ENCODE data around the gene FOXN3.

The FOXN3 gene

DNA sequence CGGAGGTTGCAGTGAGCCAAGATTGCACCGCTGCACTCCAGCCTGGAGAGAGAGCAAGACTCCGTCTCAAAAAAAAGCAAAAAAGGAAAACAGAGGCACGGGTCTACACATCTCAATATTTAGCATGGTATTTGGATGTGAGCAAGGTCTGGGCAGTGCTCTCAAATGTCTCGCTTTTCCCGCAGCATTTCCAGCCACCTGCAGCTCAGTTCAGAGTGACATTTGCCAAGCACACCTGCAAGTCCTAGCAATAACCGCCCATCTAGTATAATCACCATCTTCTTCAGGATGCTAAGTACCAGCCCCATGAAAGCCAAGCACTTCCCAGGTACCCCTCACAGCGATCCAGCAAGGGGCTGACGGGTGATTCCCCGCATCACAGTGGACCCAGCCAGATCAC, 69.1 kb downstream of the FOXN3 start:
- no peak for TF ChIP-seq POLR2A (IDR thresholded peaks at IDR 0.05; ENCODE audit: low read depth, low read length)
- no peak for FAIRE-seq
- no peak for DNase-seq (ENCODE audit: insufficient read length, low spot score)

DNA sequence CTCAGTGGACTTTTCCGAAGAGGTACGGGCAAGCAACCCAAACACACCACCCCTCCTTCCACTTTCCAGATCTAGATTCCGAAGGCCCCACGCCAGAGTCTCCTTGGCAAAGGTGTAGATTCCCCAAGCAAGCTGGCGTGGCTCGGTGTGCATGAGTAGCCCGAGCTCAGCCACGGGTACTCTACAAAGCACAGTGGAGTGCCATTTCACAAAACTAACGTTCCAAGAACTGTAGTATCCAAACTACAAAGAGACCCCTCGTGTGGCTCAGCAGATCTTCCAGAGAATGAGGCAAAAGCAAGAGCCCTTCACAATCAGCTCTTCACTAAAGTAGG, 72.1 kb downstream of the FOXN3 start:
- no peak for TF ChIP-seq POLR2A (IDR thresholded peaks at IDR 0.05; ENCODE audit: low read depth, low read length)
- FAIRE-seq (no peak), DNase-seq (ENCODE audit: insufficient read length, low spot score) (no peak)

DNA sequence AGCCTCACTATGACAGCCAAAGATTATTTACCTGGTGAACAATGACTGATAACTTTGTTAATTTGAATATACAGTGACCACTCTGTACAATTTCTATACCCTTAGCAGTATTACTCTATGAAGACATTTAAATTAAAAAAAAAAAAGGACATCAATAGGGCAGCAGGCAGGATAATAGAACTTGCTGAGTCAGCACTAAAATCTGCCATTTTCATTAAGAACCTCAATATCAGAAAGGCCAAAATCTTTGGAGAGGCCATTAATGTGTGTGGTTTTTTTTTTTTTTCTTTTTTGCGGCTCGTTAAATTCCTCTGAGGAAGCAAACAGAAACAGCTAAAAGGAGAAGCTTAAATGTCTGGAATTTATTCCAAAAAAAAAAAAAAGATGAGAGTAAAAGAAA, 73.7 kb downstream of the FOXN3 start:
- no peak for TF ChIP-seq POLR2A (IDR thresholded peaks at IDR 0.05; ENCODE audit: low read depth, low read length)
- no peak for FAIRE-seq
- no peak for DNase-seq (ENCODE audit: insufficient read length, low spot score)

DNA sequence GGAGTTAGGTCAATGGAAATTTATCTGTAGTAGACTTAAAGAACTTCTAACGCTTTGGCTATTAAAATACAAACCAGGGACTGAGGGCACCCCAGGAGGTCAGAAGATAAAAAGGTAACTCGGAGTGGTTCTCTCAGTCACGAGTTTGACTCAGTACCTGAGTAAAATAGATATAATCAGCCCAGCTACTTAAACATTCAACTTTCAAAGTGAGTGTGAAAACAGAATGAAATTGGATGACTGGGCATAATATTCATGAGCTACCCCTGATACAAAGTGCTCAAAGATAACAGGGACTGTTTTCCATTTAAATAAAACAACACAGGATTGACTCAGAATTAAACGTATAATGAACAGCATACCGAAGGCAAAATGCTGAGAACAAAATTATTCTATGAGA, 75.0 kb downstream of the FOXN3 start:
- no peak for FAIRE-seq
- TF ChIP-seq POLR2A (IDR thresholded peaks at IDR 0.05; ENCODE audit: low read depth, low read length), result no peak
- DNase-seq (ENCODE audit: insufficient read length, low spot score), result no peak

DNA sequence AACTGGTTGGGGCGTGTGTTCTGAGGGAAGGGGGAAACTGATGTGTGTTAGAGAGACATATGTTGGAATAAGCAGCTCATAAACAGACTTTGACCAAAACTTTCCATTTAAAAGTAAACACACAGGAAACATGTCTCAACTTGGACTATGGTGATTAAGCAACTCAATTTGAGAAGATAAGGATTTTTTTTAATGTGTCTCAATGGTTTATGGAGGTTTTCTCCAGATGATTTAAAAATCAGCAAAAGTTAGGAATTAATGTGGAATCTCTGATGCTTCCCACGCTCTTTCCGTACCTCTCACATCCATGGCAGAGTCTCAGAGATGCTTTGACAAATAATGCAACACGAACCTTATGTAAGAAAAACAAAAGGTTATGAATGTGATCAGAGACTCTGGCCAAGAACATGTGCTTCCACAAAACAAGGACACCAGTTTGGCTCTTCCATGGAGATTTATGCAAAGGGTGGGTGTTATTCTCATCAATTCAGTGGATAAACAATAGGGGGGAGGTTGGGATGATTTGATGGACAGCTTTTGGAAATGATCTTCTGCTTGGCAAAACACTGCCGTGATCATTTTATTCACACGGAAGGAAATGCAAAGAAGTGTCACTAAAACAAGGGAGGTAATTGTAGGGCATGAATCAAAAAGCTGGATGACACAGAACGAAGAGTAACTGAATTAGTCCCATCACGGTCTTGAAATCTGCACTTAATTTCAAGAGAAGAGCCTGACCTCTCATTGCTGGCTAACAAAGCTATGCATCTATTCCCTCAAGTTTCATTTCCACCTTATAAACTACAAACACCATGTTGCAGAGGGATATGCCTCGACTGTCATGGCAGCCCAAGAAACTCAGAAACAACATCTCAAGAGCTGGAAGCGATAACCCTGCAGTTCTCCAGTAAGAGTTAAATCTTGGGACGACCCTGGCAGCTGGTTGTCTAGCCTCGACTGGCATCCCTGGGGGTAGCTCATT, 76.5 kb downstream of the FOXN3 start:
- no peak for FAIRE-seq
- TF ChIP-seq POLR2A (IDR thresholded peaks at IDR 0.05; ENCODE audit: low read depth, low read length), result no peak
- DNase-seq (ENCODE audit: insufficient read length, low spot score), result no peak

DNA sequence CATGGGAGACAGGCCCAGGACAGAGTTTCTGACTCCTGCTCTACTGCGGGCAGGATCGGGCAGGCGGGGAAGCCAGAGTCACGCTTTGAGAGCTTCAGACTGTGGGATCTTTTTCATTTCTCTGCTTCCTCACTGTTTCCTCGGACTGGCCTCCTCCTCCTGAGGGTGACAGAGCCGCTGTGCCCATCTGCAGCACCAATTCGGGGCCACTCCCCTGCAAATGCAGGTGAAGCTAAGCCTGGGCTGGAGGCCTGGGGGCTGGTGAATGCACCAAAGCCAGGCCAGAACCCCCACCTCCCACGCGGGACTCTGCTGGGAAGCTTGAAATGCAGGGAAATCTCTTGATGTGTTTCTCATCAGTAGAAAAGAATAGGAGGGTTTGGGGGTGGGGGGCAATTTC, 77.5 kb downstream of the FOXN3 start:
- no peak for TF ChIP-seq POLR2A (IDR thresholded peaks at IDR 0.05; ENCODE audit: low read depth, low read length)
- DNase-seq (ENCODE audit: insufficient read length, low spot score) (no peak), FAIRE-seq (no peak)

DNA sequence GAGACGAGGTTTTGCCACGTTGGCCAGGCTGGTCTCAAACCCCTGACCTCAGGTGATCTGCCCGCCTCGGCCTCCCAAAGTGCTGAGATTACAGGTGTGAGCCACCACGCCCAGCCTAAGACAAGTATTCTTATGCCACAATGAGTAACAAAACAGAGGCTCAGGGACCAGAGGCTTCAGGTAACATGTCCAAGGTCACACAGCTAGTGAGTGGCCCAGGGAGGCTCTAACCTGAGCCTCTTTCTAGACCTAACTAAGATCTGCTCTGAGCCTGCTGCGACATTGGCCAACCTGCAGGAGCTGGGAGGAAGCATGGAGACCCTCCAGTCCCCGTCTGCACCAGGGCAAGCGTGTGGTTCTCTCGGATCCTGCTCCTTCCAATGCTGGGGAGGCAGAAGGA, 77.9 kb downstream of the FOXN3 start:
- FAIRE-seq (no peak), DNase-seq (ENCODE audit: insufficient read length, low spot score) (no peak)
- TF ChIP-seq POLR2A (IDR thresholded peaks at IDR 0.05; ENCODE audit: low read depth, low read length), result no peak

DNA sequence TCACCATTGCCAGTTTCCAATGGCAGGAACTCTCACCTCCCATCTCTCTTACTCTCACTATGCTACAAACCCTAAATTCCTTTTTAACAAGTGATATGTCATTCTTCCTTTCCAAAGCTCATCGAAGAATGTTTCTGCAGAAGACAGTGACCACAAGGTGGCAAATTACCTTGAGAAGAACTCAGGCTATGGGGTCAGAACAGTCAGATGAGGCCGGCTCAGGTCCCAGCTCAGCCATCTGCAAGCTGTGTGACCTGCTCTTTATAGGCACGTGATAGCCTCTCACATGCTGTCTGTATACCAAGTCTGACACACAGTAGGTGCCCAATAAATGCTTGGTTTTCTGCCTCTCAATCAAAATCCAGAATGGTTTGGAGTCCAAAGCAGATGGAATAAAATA, 80.7 kb downstream of the FOXN3 start:
- FAIRE-seq (no peak), DNase-seq (ENCODE audit: insufficient read length, low spot score) (no peak)
- TF ChIP-seq POLR2A (IDR thresholded peaks at IDR 0.05; ENCODE audit: low read depth, low read length), result no peak

DNA sequence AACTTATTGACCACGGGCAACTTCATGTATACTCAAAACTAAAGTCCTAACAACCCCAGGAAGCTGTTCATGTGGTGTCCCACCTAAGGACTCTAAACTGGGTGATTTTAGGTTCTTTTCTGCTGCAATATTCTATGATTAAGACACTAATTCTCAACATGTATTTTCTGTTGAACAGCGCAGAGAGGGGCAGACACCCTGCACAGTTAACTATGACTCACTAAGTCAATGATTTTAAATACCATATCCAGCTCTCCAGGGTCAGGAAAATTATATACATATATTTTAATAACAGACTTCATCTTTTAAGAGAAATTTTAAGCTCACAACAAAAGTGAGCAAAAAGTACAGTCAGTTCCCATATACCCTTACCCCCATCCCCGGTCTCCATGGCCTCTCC, 85.0 kb downstream of the FOXN3 start:
- DNase-seq (ENCODE audit: insufficient read length, low spot score) (no peak), FAIRE-seq (no peak)
- TF ChIP-seq POLR2A (IDR thresholded peaks at IDR 0.05; ENCODE audit: low read depth, low read length), result no peak

DNA sequence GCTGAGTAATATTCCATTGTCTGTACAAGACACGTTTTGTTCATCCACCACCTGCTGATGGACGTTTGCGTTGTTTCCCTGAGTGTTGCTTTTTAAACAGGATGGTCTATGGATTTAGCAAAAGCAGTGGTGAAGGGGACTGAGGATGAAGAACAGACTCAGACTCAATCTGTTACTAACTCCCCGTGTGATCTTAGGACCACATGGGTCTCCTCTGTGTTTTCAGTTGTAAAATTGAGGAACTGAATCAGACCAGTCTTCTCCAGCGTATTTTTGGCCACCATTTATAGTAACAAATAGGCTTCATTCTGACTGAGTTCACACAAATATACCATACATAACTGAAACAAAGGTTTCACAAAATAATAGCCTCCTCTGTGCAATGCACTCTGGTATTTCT, 85.6 kb downstream of the FOXN3 start:
- FAIRE-seq, result no peak
- DNase-seq (ENCODE audit: insufficient read length, low spot score), result no peak

DNA sequence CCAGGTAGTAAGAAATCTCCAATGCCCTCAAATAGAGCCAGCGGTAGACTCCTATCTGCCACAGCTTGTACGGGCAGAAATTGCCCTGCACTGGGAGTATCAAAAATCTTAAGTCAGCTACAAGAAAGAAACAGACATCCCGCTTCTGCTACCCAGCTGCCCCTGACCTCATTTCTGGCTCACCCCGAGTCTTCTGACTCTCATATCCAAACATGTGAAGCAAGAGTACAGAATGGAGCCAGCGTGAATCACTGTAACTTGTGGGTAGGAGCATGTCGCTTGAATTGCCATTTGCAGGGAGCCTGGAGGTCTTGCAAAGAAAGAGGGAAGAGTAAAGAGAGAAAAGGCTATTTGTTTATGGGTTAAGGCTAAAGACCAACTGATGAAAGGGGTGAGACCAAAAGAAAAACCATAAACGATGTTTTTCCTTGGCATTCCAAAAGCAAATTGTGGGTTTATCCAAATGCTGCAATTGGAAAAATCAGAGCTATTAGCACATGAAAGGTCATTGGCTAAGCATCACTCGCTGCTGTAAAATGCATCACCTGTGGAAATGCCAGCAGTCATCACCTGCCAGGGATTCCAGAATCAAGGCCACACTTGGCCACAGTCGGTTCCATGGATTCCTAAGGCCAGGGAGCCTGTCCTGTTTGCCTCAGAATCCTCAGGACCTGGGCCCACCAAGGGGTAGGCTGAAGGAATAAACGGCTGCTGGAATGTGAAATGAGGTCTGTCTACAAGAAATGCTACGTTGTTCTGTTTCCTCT, 86.6 kb downstream of the FOXN3 start:
- DNase-seq (ENCODE audit: insufficient read length, low spot score) (no peak), FAIRE-seq (no peak)
- TF ChIP-seq POLR2A (IDR thresholded peaks at IDR 0.05; ENCODE audit: low read depth, low read length), result no peak

More for the DNA sequence above, 85.6 kb downstream of the FOXN3 start:
- no peak for TF ChIP-seq POLR2A (IDR thresholded peaks at IDR 0.05; ENCODE audit: low read depth, low read length)

DNA sequence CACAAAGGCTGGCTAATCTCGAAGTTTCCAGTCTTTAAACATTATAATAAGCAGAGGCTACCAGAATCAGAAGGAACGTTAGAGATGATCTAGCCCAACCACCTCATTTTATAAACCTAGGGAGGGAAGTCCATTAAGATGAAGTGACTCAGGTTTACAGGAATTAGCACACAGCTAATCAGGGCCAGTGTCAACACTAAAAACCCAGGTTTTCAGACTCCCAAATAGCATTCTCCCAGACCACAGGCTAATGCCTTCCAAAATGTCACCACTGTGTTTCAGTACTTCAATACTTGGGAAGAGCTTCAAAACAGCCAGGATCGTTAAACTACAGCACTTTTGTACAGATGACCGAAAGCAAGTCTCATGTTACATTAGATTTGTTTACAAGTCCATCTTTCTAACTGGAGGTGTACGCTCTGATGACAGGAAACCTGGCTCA, 89.2 kb downstream of the FOXN3 start:
- no peak for TF ChIP-seq POLR2A (IDR thresholded peaks at IDR 0.05; ENCODE audit: low read depth, low read length)
- FAIRE-seq, result no peak
- no peak for DNase-seq (ENCODE audit: insufficient read length, low spot score)

DNA sequence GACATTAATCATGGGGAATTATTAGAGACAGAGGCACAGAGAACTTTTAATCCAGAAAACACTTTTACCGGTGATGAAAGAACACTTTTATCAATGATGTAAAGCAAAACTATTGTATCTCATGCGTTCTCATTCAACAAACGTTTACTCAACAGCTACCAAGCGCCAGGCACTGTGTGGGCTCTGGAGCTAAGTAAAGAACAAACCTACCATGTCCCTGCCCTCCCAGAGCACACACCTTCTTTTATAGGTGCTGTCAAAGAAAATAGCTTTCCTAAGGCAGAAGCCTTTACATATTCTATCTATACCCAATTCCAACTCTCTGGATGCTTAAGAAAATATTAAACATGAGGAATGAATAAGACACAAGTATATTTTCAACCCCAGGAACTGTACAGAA, 91.1 kb downstream of the FOXN3 start:
- no peak for TF ChIP-seq POLR2A (IDR thresholded peaks at IDR 0.05; ENCODE audit: low read depth, low read length)
- DNase-seq (ENCODE audit: insufficient read length, low spot score) (no peak), FAIRE-seq (no peak)

DNA sequence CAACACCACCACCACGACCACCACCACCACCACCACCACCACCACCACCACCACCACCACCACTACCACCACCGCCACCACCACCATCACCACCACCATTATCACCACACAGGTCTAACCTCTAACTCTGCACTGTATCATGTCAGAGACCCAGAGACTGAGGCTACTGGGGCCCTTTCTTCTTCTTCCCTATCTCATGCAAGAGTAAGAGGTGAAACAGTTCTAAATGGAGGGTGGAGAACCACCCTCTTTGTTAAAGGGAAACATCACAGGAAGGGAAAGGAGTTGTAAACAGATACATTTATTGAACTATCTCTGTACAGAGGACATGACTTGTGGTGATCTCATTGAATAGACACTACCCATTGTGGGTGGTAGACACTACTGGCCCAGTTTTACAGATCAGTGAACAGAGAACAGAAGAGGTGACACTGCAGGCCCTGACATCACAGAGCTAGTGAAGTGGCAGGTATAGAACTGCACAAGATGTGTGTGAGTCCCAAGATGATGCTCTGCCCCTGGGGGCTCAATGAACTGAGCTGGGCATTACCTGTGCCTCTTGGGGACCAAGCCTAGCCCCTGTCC, 91.6 kb downstream of the FOXN3 start:
- FAIRE-seq (no peak), DNase-seq (ENCODE audit: insufficient read length, low spot score) (no peak)
- TF ChIP-seq POLR2A (IDR thresholded peaks at IDR 0.05; ENCODE audit: low read depth, low read length), result no peak
